GM21381 (cell line): ENCODE results near the gene MAP2K3.
"Not testable (repeated sequence)": the region's sequence is repeated elsewhere in the genome, so short reads cannot be mapped to it uniquely, and the experiment has no call there.

ENCODE experiments used
- ATAC-seq: cut with Tn5 transposase; IDR thresholded peaks from one replicate; pipeline ENCODE4 v1.9.1; 2021; ENCODE audit warnings: mild to moderate bottlenecking, moderate library complexity; ENCODE audit not compliant: unreplicated experiment

Gene MAP2K3

GRCh38 chr17:21327921-21328320, 43.4 kb downstream of the MAP2K3 start:
- ATAC-seq = not testable (repeated sequence)

- not testable (repeated sequence) for ATAC-seq
These were observed 44.3 kb downstream of the MAP2K3 start for GRCh38 chr17:21328778-21329177.

- no peak for ATAC-seq
These were observed 46.1 kb downstream of the MAP2K3 start for GRCh38 chr17:21330436-21331160.

- not testable (repeated sequence) for ATAC-seq
These were observed 52.2 kb downstream of the MAP2K3 start for GRCh38 chr17:21336541-21337294.

- not testable (repeated sequence) for ATAC-seq
These were observed 53.6 kb downstream of the MAP2K3 start for GRCh38 chr17:21337981-21338625.

- no peak for ATAC-seq
These were observed 54.5 kb downstream of the MAP2K3 start for GRCh38 chr17:21339011-21339410.

GRCh38 chr17:21339571-21339970, 55.1 kb downstream of the MAP2K3 start:
- not testable (repeated sequence) for ATAC-seq

GRCh38 chr17:21340407-21340806, 55.9 kb downstream of the MAP2K3 start:
- not testable (repeated sequence) for ATAC-seq

GRCh38 chr17:21341279-21341678, 56.8 kb downstream of the MAP2K3 start:
- ATAC-seq = not testable (repeated sequence)

GRCh38 chr17:21341925-21342540, 57.5 kb downstream of the MAP2K3 start:
- ATAC-seq = not testable (repeated sequence)

- not testable (repeated sequence) for ATAC-seq
These were observed 58.8 kb downstream of the MAP2K3 start for GRCh38 chr17:21343061-21343949.

GRCh38 chr17:21344801-21345200, 60.3 kb downstream of the MAP2K3 start:
- ATAC-seq = not testable (repeated sequence)

- ATAC-seq = no peak
These were observed 60.7 kb downstream of the MAP2K3 start for GRCh38 chr17:21345236-21345635.

GRCh38 chr17:21346107-21346506, 61.6 kb downstream of the MAP2K3 start:
- not testable (repeated sequence) for ATAC-seq

- not testable (repeated sequence) for ATAC-seq
These were observed 62.2 kb downstream of the MAP2K3 start for GRCh38 chr17:21346651-21347250.

- ATAC-seq = not testable (repeated sequence)
These were observed 63.1 kb downstream of the MAP2K3 start for GRCh38 chr17:21347660-21348059.

GRCh38 chr17:21348081-21348925, 63.8 kb downstream of the MAP2K3 start:
- peak; percentile 45 for ATAC-seq

GRCh38 chr17:21348926-21349261, 64.4 kb downstream of the MAP2K3 start:
- ATAC-seq = not testable (repeated sequence)
